ENCODE data around the gene WDR19. TPM values are rescaled to one million over a fixed set of nuclear protein-coding genes. Genes with fewer than 3 reads are reported as not detected.

The WDR19 gene
- total and polyA plus RNA-seq, 2 donors from 2014 or later = 21.4 to 42.5 TPM

DNA sequence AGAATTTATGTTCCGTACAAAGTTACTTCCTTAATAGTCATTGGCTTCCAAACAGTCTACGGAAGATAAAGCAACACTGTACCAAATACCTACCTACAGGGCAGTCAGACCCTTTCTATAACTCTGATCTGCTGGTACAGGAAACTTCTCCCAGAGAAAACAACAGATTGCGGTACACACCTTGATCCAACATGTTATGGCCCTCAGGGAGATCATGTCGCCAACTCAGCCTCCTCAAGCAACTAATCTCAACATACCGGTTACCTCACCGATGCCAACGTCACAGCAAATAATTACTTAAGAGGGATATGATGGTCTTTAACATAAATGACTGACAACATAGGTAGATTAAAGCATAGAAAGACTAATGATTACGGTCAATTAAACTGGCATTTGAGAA, 113.5 kb downstream of the WDR19 start:
- no peak overlapping the region for H3K4me3 ChIP-seq (ENCODE audit: low read length in 3 of 3)
- H3K36me3 ChIP-seq (ENCODE audit: control insufficient read depth in 2 of 3, insufficient read depth in 3 of 3, low read length in 3 of 3) = peaks cover 3 to 40% (median 28%) of the 10 kb centered on the region in 3 donors
- no peak overlapping the region for H3K27ac ChIP-seq (ENCODE audit: low read depth in 2 of 2, low read length in 2 of 2)
- no peaks in the 10 kb centered on the region for H3K9me3 ChIP-seq (ENCODE audit: control insufficient read depth in 2 of 3, insufficient read depth in 1 of 3, low read length in 3 of 3)
- intact Hi-C loops (cut with DNase I) = no loop called here
- no peaks in the 10 kb centered on the region for H3K4me1 ChIP-seq (ENCODE audit: control insufficient read depth in 2 of 3, insufficient read depth in 2 of 3, low read depth in 1 of 3, low read length in 3 of 3)
- peak in 2 of 5 donors; percentile 22 to 27 for DNase-seq
- H3K27me3 ChIP-seq (ENCODE audit: control insufficient read depth, insufficient read depth, low read length) = no peaks in the 10 kb centered on the region
- TF ChIP-seq, protein P1, sequence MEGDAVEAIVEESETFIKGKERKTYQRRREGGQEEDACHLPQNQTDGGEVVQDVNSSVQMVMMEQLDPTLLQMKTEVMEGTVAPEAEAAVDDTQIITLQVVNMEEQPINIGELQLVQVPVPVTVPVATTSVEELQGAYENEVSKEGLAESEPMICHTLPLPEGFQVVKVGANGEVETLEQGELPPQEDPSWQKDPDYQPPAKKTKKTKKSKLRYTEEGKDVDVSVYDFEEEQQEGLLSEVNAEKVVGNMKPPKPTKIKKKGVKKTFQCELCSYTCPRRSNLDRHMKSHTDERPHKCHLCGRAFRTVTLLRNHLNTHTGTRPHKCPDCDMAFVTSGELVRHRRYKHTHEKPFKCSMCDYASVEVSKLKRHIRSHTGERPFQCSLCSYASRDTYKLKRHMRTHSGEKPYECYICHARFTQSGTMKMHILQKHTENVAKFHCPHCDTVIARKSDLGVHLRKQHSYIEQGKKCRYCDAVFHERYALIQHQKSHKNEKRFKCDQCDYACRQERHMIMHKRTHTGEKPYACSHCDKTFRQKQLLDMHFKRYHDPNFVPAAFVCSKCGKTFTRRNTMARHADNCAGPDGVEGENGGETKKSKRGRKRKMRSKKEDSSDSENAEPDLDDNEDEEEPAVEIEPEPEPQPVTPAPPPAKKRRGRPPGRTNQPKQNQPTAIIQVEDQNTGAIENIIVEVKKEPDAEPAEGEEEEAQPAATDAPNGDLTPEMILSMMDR (IDR thresholded peaks at IDR 0.05; ENCODE audit: borderline replicate concordance, extremely low read depth, insufficient read depth) = no peak
- no peak for FAIRE-seq
- H3K9ac ChIP-seq (ENCODE audit: low read length in 3 of 3) = no peak overlapping the region

DNA sequence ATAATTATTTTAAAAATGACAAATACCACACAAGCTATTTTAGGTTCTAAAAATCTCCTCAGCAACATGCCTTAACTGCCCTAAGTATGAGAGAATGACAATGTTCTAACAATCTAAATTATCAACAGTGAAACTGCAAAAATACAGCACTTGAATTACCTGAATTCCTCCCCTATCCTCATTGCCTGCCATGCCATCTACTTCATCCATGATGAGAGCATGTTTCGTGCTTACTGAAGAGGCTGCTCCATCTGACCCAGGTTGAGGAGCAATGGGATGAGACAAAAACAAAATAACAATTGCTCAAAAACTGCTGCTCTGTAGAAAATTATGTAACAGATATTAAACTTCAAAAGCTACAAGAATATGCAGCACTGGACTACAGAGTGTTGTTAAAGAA, 120.6 kb downstream of the WDR19 start:
- Histone ChIP-seq H3K27ac (ENCODE audit: low read depth in 2 of 2, low read length in 2 of 2) (no peak overlapping the region), H3K36me3 (ENCODE audit: control insufficient read depth in 2 of 3, insufficient read depth in 3 of 3, low read length in 3 of 3) (peaks cover 16 to 17% (median 16%) of the 10 kb centered on the region in 3 donors), H3K27me3 (ENCODE audit: control insufficient read depth, insufficient read depth, low read length) (no peaks in the 10 kb centered on the region), H3K9me3 (ENCODE audit: control insufficient read depth in 2 of 3, insufficient read depth in 1 of 3, low read length in 3 of 3) (no peaks in the 10 kb centered on the region), H3K9ac (ENCODE audit: low read length in 3 of 3) (no peak overlapping the region), H3K4me3 (ENCODE audit: low read length in 3 of 3) (no peak overlapping the region), H3K4me1 (ENCODE audit: control insufficient read depth in 2 of 3, insufficient read depth in 2 of 3, low read depth in 1 of 3, low read length in 3 of 3) (no peaks in the 10 kb centered on the region)
- TF ChIP-seq, protein P1 (IDR thresholded peaks at IDR 0.05; ENCODE audit: borderline replicate concordance, extremely low read depth, insufficient read depth) = no peak
- DNase-seq (no peak), FAIRE-seq (no peak)
- intact Hi-C loops (cut with DNase I) = no loop called here

DNA sequence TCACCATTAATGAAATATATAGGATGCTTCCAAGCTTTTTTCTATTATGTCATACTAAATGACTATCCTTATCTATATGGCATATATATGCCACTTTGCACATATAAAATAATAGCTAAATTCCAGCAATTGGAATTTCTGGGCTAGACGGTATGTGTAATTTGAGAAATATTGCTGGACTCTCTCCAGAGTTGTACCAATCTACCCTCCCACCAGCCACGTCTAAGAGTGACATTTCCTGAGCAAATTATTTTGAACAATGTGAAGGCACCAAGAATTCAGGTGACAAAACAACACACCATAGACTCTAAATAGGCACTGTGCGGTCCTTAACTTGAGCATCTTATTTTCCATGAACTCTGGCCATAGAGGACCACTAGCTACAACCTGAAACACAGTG, 121.5 kb downstream of the WDR19 start:
- FAIRE-seq (no peak), DNase-seq (no peak)
- H3K4me1 ChIP-seq (ENCODE audit: control insufficient read depth in 2 of 3, insufficient read depth in 2 of 3, low read depth in 1 of 3, low read length in 3 of 3) = no peaks in the 10 kb centered on the region
- TF ChIP-seq, protein P1 (IDR thresholded peaks at IDR 0.05; ENCODE audit: borderline replicate concordance, extremely low read depth, insufficient read depth) = no peak
- peaks cover 15 to 16% (median 16%) of the 10 kb centered on the region in 3 donors for H3K36me3 ChIP-seq (ENCODE audit: control insufficient read depth in 2 of 3, insufficient read depth in 3 of 3, low read length in 3 of 3)
- H3K27ac ChIP-seq (ENCODE audit: low read depth in 2 of 2, low read length in 2 of 2) = no peak overlapping the region
- H3K27me3 ChIP-seq (ENCODE audit: control insufficient read depth, insufficient read depth, low read length) = no peaks in the 10 kb centered on the region
- H3K9me3 ChIP-seq (ENCODE audit: control insufficient read depth in 2 of 3, insufficient read depth in 1 of 3, low read length in 3 of 3) = no peaks in the 10 kb centered on the region
- intact Hi-C loops (cut with DNase I) = no loop called here
- H3K9ac ChIP-seq (ENCODE audit: low read length in 3 of 3) = no peak overlapping the region
- H3K4me3 ChIP-seq (ENCODE audit: low read length in 3 of 3) = no peak overlapping the region

DNA sequence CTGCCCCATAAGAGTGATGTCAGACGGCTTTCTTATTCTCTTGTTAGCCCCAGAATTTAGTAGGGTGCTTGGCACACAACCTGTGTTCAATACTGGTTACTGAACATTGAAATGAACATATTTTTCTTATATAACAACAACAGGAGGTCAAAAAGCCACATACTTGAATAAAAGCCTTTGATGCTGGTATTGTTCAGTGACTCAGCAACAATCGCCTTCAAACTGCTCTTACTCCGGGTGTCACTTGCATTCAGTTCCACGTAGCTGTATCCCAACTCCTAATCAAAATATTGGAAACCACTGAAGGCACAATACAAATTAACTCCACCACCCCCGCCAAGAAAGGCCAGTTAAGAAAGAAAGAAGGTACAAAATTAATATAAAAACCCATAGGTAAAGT, 122.3 kb downstream of the WDR19 start:
- no peaks in the 10 kb centered on the region for H3K27me3 ChIP-seq (ENCODE audit: control insufficient read depth, insufficient read depth, low read length)
- no peak overlapping the region for H3K9ac ChIP-seq (ENCODE audit: low read length in 3 of 3)
- H3K36me3 ChIP-seq (ENCODE audit: control insufficient read depth in 2 of 3, insufficient read depth in 3 of 3, low read length in 3 of 3) = peaks cover 13 to 16% (median 16%) of the 10 kb centered on the region in 3 donors
- DNase-seq = no peak
- intact Hi-C loops (cut with DNase I) = no loop called here
- H3K27ac ChIP-seq (ENCODE audit: low read depth in 2 of 2, low read length in 2 of 2) = no peak overlapping the region
- H3K9me3 ChIP-seq (ENCODE audit: control insufficient read depth in 2 of 3, insufficient read depth in 1 of 3, low read length in 3 of 3) = no peaks in the 10 kb centered on the region
- TF ChIP-seq, protein P1 (IDR thresholded peaks at IDR 0.05; ENCODE audit: borderline replicate concordance, extremely low read depth, insufficient read depth) = no peak
- H3K4me3 ChIP-seq (ENCODE audit: low read length in 3 of 3) = no peak overlapping the region
- FAIRE-seq = no peak
- no peaks in the 10 kb centered on the region for H3K4me1 ChIP-seq (ENCODE audit: control insufficient read depth in 2 of 3, insufficient read depth in 2 of 3, low read depth in 1 of 3, low read length in 3 of 3)
